Measurements from ENCODE around the gene COLGALT1. TPM values are rescaled to one million over a fixed set of nuclear protein-coding genes. Genes with fewer than 3 reads are reported as not detected.
"Not testable (repeated sequence)": the region's sequence is repeated elsewhere in the genome, so short reads cannot be mapped to it uniquely, and the experiment has no call there.

Gene COLGALT1
- total RNA-seq, 1 donor from 2014 or later: 257 TPM

DNA sequence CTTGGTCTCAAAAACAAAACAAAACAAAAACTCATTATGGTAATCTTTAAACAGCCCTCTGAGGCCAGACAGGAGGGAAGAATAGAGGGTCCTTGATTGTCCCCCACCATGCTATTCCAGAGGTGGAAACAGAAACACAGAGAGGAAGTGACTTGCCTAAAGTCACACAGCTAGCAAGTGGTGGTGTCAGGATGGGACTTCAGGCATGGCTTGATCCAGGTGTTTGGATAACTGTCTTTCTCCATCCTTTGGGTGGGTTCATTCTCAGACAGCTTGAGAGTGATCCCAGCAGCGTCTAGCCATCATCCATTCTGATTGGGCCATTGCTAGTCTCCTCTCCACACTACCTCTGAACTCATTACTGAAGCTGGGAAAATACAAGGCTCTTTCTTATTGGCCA lies 12.5 kb downstream of the COLGALT1 start:
- peaks cover 4% of the 10 kb centered on the region for H3K4me1 Mint-ChIP-seq (ENCODE audit: unreplicated experiment)
- TF ChIP-seq, protein P1, sequence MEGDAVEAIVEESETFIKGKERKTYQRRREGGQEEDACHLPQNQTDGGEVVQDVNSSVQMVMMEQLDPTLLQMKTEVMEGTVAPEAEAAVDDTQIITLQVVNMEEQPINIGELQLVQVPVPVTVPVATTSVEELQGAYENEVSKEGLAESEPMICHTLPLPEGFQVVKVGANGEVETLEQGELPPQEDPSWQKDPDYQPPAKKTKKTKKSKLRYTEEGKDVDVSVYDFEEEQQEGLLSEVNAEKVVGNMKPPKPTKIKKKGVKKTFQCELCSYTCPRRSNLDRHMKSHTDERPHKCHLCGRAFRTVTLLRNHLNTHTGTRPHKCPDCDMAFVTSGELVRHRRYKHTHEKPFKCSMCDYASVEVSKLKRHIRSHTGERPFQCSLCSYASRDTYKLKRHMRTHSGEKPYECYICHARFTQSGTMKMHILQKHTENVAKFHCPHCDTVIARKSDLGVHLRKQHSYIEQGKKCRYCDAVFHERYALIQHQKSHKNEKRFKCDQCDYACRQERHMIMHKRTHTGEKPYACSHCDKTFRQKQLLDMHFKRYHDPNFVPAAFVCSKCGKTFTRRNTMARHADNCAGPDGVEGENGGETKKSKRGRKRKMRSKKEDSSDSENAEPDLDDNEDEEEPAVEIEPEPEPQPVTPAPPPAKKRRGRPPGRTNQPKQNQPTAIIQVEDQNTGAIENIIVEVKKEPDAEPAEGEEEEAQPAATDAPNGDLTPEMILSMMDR (IDR thresholded peaks at IDR 0.05; ENCODE audit: unreplicated experiment): no peak
- peaks cover 45% of the 10 kb centered on the region for H3K36me3 Mint-ChIP-seq (ENCODE audit: low read depth, unreplicated experiment)
- H3K4me3 Mint-ChIP-seq (ENCODE audit: unreplicated experiment): no peak overlapping the region
- no peak for DNase-seq (ENCODE audit: low spot score)
- no peaks in the 10 kb centered on the region for H3K9me3 Mint-ChIP-seq (ENCODE audit: unreplicated experiment)
- H3K27me3 Mint-ChIP-seq (ENCODE audit: unreplicated experiment): peaks cover 1% of the 10 kb centered on the region
- H3K27ac Mint-ChIP-seq (ENCODE audit: unreplicated experiment): no peak overlapping the region

GRCh38 chr19:17570291-17570690 lies 14.8 kb downstream of the COLGALT1 start:
- H3K27me3 Mint-ChIP-seq (ENCODE audit: unreplicated experiment); DNase-seq (ENCODE audit: low spot score); H3K4me3 Mint-ChIP-seq (ENCODE audit: unreplicated experiment); H3K27ac Mint-ChIP-seq (ENCODE audit: unreplicated experiment); H3K4me1 Mint-ChIP-seq (ENCODE audit: unreplicated experiment); H3K9me3 Mint-ChIP-seq (ENCODE audit: unreplicated experiment): not testable (repeated sequence)
- peaks cover 40% of the 10 kb centered on the region for H3K36me3 Mint-ChIP-seq (ENCODE audit: low read depth, unreplicated experiment)

DNA sequence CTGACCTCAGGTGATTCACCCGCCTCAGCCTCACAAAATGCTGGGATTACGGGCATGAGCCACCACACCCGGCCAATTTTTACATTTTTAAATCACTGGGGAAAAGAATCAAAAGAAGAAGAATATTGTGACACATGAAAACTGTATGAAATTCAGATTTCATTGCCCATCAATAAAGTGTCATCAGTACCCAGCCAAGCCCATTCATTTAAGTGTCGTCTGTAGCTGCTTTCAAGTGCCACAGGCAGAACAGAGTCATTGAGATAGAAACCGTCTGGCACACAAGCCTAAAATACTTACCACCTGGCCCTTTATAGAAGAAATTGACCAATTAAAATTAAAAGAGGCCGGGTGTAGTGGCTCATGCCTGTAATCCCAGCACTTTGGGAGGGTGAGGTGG lies 15.3 kb downstream of the COLGALT1 start:
- no peak for DNase-seq (ENCODE audit: low spot score)
- Mint-ChIP-seq H3K27ac (ENCODE audit: unreplicated experiment) (no peak overlapping the region), H3K9me3 (ENCODE audit: unreplicated experiment) (no peaks in the 10 kb centered on the region), H3K27me3 (ENCODE audit: unreplicated experiment) (peaks cover 1% of the 10 kb centered on the region), H3K4me1 (ENCODE audit: unreplicated experiment) (no peaks in the 10 kb centered on the region), H3K36me3 (ENCODE audit: low read depth, unreplicated experiment) (peaks cover 42% of the 10 kb centered on the region), H3K4me3 (ENCODE audit: unreplicated experiment) (no peak overlapping the region)
- TF ChIP-seq, protein P1 (IDR thresholded peaks at IDR 0.05; ENCODE audit: unreplicated experiment): no peak

DNA sequence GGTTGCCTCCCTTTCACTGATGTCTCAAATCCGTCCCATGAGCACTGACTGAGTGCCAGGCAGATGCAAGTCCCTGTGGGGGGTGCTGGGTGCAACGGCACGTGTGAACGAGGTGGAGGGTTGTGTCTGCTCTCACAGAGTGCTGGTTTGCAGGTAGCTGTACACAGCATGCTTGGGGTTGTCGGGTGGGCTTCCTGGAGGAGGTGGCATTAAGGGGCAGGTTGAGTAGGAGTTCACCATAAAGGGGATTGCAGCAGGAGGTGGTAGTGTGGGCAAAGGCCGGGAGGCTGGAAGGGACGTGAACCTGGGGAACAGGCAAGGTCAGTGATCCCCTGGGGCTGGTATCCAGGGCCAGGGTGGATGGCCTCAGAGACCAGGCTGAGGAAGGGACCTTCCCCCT lies 17.2 kb downstream of the COLGALT1 start:
- DNase-seq (ENCODE audit: low spot score): no peak
- Mint-ChIP-seq H3K9me3 (ENCODE audit: unreplicated experiment) (no peaks in the 10 kb centered on the region), H3K36me3 (ENCODE audit: low read depth, unreplicated experiment) (peaks cover 34% of the 10 kb centered on the region), H3K27ac (ENCODE audit: unreplicated experiment) (no peak overlapping the region), H3K4me1 (ENCODE audit: unreplicated experiment) (no peaks in the 10 kb centered on the region), H3K4me3 (ENCODE audit: unreplicated experiment) (peak overlapping the region; percentile 43), H3K27me3 (ENCODE audit: unreplicated experiment) (no peaks in the 10 kb centered on the region)
- TF ChIP-seq, protein P1 (IDR thresholded peaks at IDR 0.05; ENCODE audit: unreplicated experiment): no peak

GRCh38 chr19:17575871-17576757 lies 20.7 kb downstream of the COLGALT1 start:
- no peak overlapping the region for H3K4me3 Mint-ChIP-seq (ENCODE audit: unreplicated experiment)
- H3K4me1 Mint-ChIP-seq (ENCODE audit: unreplicated experiment): peaks cover 4% of the 10 kb centered on the region
- no peak overlapping the region for H3K27ac Mint-ChIP-seq (ENCODE audit: unreplicated experiment)
- DNase-seq (ENCODE audit: low spot score): no peak
- TF ChIP-seq, protein P1 (IDR thresholded peaks at IDR 0.05; ENCODE audit: unreplicated experiment): no peak
- peaks cover 6% of the 10 kb centered on the region for H3K27me3 Mint-ChIP-seq (ENCODE audit: unreplicated experiment)
- peaks cover 37% of the 10 kb centered on the region for H3K36me3 Mint-ChIP-seq (ENCODE audit: low read depth, unreplicated experiment)
- H3K9me3 Mint-ChIP-seq (ENCODE audit: unreplicated experiment): no peaks in the 10 kb centered on the region
